CD14-positive monocyte (primary cell): ENCODE results near the gene ACBD4. TPM values are rescaled to one million over a fixed set of nuclear protein-coding genes. Genes with fewer than 3 reads are reported as not detected.

Source experiments
- DNase-seq, 3 donors: peaks; one replicate each; pipeline ENCODE4 v3.0.0-alpha.2; 2011 to 2022
- H2AFZ ChIP-seq: 2 replicates; pipeline ENCODE4 v1.6.0; 2012; ENCODE audit warnings: mild to moderate bottlenecking, low read depth, low read length, inconsistent platforms; ENCODE audit not compliant: insufficient read depth, poor library complexity, severe bottlenecking
- H3K27ac ChIP-seq, 2 donors: 1 replicate in 1 of 2; 2 replicates in 1 of 2; pipeline ENCODE4 v1.5.1; 2012 to 2013; ENCODE audit warnings: low read length in 2 of 2, control low read depth in 1 of 2, inconsistent platforms in 1 of 2, low read depth in 1 of 2, mild to moderate bottlenecking in 1 of 2
- H3K27me3 ChIP-seq, 2 donors: one replicate each; pipeline versions ENCODE4 v1.6.0 to v1.6.1; 2011 to 2013; ENCODE audit warnings: low read length in 2 of 2; ENCODE audit not compliant: control insufficient read depth in 2 of 2, insufficient read depth in 2 of 2
- H3K36me3 ChIP-seq, 2 donors: replicated peaks in 1 of 2; 1 replicate in 1 of 2; 2 replicates in 1 of 2; pipeline versions ENCODE4 v1.5.1 to v1.6.1; 2012 to 2013; ENCODE audit warnings: low read length in 2 of 2, control low read depth in 1 of 2, inconsistent platforms in 1 of 2, mild to moderate bottlenecking in 1 of 2; ENCODE audit not compliant: insufficient read depth in 2 of 2, control insufficient read depth in 1 of 2
- H3K4me1 ChIP-seq, 2 donors: 1 replicate in 1 of 2; 2 replicates in 1 of 2; pipeline versions ENCODE4 v1.5.1 to v1.6.1; 2012 to 2013; ENCODE audit warnings: low read length in 2 of 2, control low read depth in 1 of 2, inconsistent platforms in 1 of 2, mild to moderate bottlenecking in 1 of 2, moderate library complexity in 1 of 2; ENCODE audit not compliant: insufficient read depth in 2 of 2, control insufficient read depth in 1 of 2
- H3K4me2 ChIP-seq: replicated peaks from 2 replicates; pipeline ENCODE3; 2012; ENCODE audit warnings: low read length, moderate library complexity, mild to moderate bottlenecking; ENCODE audit not compliant: poor library complexity, severe bottlenecking; ENCODE audit errors: extremely low read depth
- H3K4me3 ChIP-seq, 3 experiments: fragments of 200-600 bp in 1 of 3; sonication (generic) in 1 of 3; replicated peaks in 1 of 3; 1 replicate in 2 of 3; 2 replicates in 1 of 3; pipeline ENCODE4 v1.5.1; 2011 to 2013; ENCODE audit warnings: low read length in 3 of 3, mild to moderate bottlenecking in 3 of 3, control low read depth in 2 of 3, low read depth in 2 of 3, inconsistent platforms in 1 of 3, moderate library complexity in 1 of 3
- H3K79me2 ChIP-seq: 2 replicates; pipeline ENCODE4 v1.6.0; 2012; ENCODE audit warnings: mild to moderate bottlenecking, control low read depth, inconsistent platforms, low read length, moderate library complexity; ENCODE audit not compliant: insufficient read depth
- H3K9ac ChIP-seq: 2 replicates; pipeline ENCODE4 v1.6.0; 2017; ENCODE audit warnings: low read length, mild to moderate bottlenecking; ENCODE audit not compliant: insufficient read depth, poor library complexity, severe bottlenecking
- H3K9me3 ChIP-seq, 2 donors: replicated peaks in 1 of 2; 1 replicate in 1 of 2; 2 replicates in 1 of 2; pipeline versions ENCODE4 v1.5.1 to v1.6.1; 2012 to 2013; ENCODE audit warnings: low read length in 2 of 2, control low read depth in 1 of 2; ENCODE audit not compliant: control insufficient read depth in 1 of 2, insufficient read depth in 1 of 2
- H4K20me1 ChIP-seq: 2 replicates; pipeline ENCODE4 v1.6.0; 2012; ENCODE audit warnings: mild to moderate bottlenecking, low read length, control low read depth, moderate library complexity; ENCODE audit not compliant: insufficient read depth
- H3K27ac Mint-ChIP-seq, 7 donors: one replicate each; pipeline ENCODE4 v1.8.0; 2020; ENCODE audit warnings: mild to moderate bottlenecking in 7 of 7, mixed read lengths in 7 of 7, moderate library complexity in 6 of 7, inconsistent platforms in 2 of 7
- H3K27me3 Mint-ChIP-seq, 3 donors: one replicate each; pipeline ENCODE4 v1.8.0; 2021 to 2022; ENCODE audit warnings: low read depth in 3 of 3, mild to moderate bottlenecking in 3 of 3, mixed read lengths in 3 of 3, moderate library complexity in 3 of 3, inconsistent platforms in 1 of 3
- H3K36me3 Mint-ChIP-seq, 2 donors: one replicate each; pipeline ENCODE4 v1.8.0; 2020; ENCODE audit warnings: mixed read lengths in 2 of 2, inconsistent platforms in 1 of 2, mild to moderate bottlenecking in 1 of 2
- H3K4me1 Mint-ChIP-seq: one replicate; pipeline ENCODE4 v1.8.0; 2020; ENCODE audit warnings: mild to moderate bottlenecking, mixed read lengths
- H3K4me3 Mint-ChIP-seq, 2 donors: one replicate each; pipeline ENCODE4 v1.8.0; 2020; ENCODE audit warnings: mild to moderate bottlenecking in 2 of 2, mixed read lengths in 2 of 2, moderate library complexity in 1 of 2
- H3K9me3 Mint-ChIP-seq, 7 donors: one replicate each; pipeline ENCODE4 v1.8.0; 2020 to 2022; ENCODE audit warnings: mixed read lengths in 7 of 7, mild to moderate bottlenecking in 6 of 7, moderate library complexity in 6 of 7, inconsistent platforms in 2 of 7
- CTCF ChIP-seq: fragments of 200-600 bp; IDR thresholded peaks from one replicate; pipeline ENCODE4 v1.8.0; 2022; ENCODE audit warnings: antibody characterized with exemption, mild to moderate bottlenecking
- WGBS: methylation state at CpG from one replicate; pipeline ENCODE4 v1.1.5; 2013; ENCODE audit warnings: missing lambda C conversion rate; ENCODE audit not compliant: insufficient coverage; 5-methylcytosine and 5-hydroxymethylcytosine counted together
- intact Hi-C, 2 donors: fragments of 100-400 bp; cut with micrococcal nuclease; formaldehyde crosslinking; loops; one replicate each; pipeline versions ENCODE4 v1.15.0 to v1.15.1; 2023
- polyA minus RNA-seq: library from RNA; depleted of rRNA, polyadenylated mRNA; stranded (reverse); fragments of >200 nt; gene quantifications from 2 replicates; pipeline ENCODE4 v1.2.3, GENCODE V29; 2012
- polyA plus RNA-seq, 3 donors: library from polyadenylated mRNA; depleted of rRNA in 1 of 3; unstranded in 2 of 3; stranded (reverse) in 1 of 3; fragments of 300-500 nt in 2 of 3; fragments of >200 nt in 1 of 3; fragmentation: Illumina TruSeq in 2 of 3; gene quantifications; 1 replicate in 2 of 3; 2 replicates in 1 of 3; pipeline ENCODE4 v1.2.3, GENCODE V29; 2012 to 2021
- total RNA-seq, 12 experiments: library from RNA in 1 of 12; stranded (reverse) in 1 of 12; fragments of 120-200 nt in 1 of 12; gene quantifications; one replicate each; pipeline ENCODE4 v1.2.4 and lab custom pipeline; 2013 to 2026; ENCODE audit warnings: mixed read lengths in 6 of 12, inconsistent platforms in 1 of 12

ACBD4 gene
- 5.4 TPM for total RNA-seq (2013)
- polyA plus RNA-seq (1 to 10 TPM; 4.8 to 7.4 (median 6.2) TPM), polyA minus RNA-seq (5.4 and 6.5 TPM in 2 replicates), total RNA-seq (lab: John Stamatoyannopoulos, UW) (0.41 to 4.2 (median 2.6) reads per million in 11 experiments)

- Histone ChIP-seq H3K79me2 (peaks cover 5% of the 10 kb centered on the region), H3K9ac (peak within 1 kb of the TSS; percentile 67), H3K36me3 (peaks cover 0 to 6% of the 10 kb centered on the region in 2 donors), H4K20me1 (no peaks in the 10 kb centered on the region), H3K27me3 (peaks cover 0 to 8% of the 10 kb centered on the region in 2 donors), H3K9me3 (no peaks in the 10 kb centered on the region), H3K27ac (peak within 1 kb of the TSS; percentile 11 to 75), H3K4me2 (peak within 1 kb of the TSS; percentile 94), H2AFZ (peak within 1 kb of the TSS; percentile 88), H3K4me1 (peaks cover 20 to 31% of the 10 kb centered on the region in 2 donors), H3K4me3 (peak within 1 kb of the TSS; percentile 63 to 84 (median 82))
- Mint-ChIP-seq H3K27ac (peak within 1 kb of the TSS; percentile 74 to 90 (median 79)), H3K4me1 (peaks cover 26% of the 10 kb centered on the region), H3K9me3 (no peaks in the 10 kb centered on the region), H3K27me3 (peaks cover 7 to 14% (median 8%) of the 10 kb centered on the region in 3 donors), H3K36me3 (peaks cover 3 to 14% of the 10 kb centered on the region in 2 donors), H3K4me3 (peak within 1 kb of the TSS; percentile 80 to 90)
- WGBS: 6% methylated on average over 38 of the region's 40 CpGs
- intact Hi-C loops: loop anchor here (1.0 to 10.0 kb wide), 4 partner anchors 13 to 361 kb away; partner anchors contain the start of gene HEXIM1 (in 1 of the 2)
- TF ChIP-seq CTCF: peak; percentile 100
- DNase-seq: peak; percentile 97 to 99 (median 98)
Observed at GRCh38 chr17:45135192-45135977, at the start of gene ACBD4. Gene ACBD4 (plus strand): TSS chr17:45135687. CDS start chr17:45136145, 458 bp downstream.

- Mint-ChIP-seq H3K4me1 (no peaks in the 10 kb centered on the region), H3K9me3 (no peaks in the 10 kb centered on the region), H3K27me3 (no peaks in the 10 kb centered on the region), H3K36me3 (peaks cover 70 to 99% of the 10 kb centered on the region in 2 donors), H3K4me3 (no peak overlapping the region), H3K27ac (peak overlapping the region in 3 of 7 donors; percentile 43 to 46 (median 46))
- Histone ChIP-seq H3K27me3 (no peaks in the 10 kb centered on the region), H3K36me3 (peaks cover 81 to 97% of the 10 kb centered on the region in 2 donors), H3K79me2 (peaks cover 8% of the 10 kb centered on the region), H4K20me1 (peaks cover 41% of the 10 kb centered on the region), H3K4me2 (no peak overlapping the region), H3K4me1 (no peaks in the 10 kb centered on the region), H2AFZ (no peak overlapping the region), H3K27ac (no peak overlapping the region), H3K9ac (no peak overlapping the region), H3K4me3 (no peak overlapping the region), H3K9me3 (no peaks in the 10 kb centered on the region)
- 100% methylated on average over 3 of the region's 4 CpGs for WGBS
- intact Hi-C loops: no loop called here
- no peak for TF ChIP-seq CTCF
- no peak for DNase-seq
Observed at GRCh38 chr17:45086391-45086790, 49.1 kb upstream of the ACBD4 start.
